PC-9 (cell line): Measurements from ENCODE around the gene CLEC16A. TPM values are rescaled to one million over a fixed set of nuclear protein-coding genes. Genes with fewer than 3 reads are reported as not detected.
"Not testable (repeated sequence)": the region's sequence is repeated elsewhere in the genome, so short reads cannot be mapped to it uniquely, and the experiment has no call there.

ENCODE experiments used
- BruUV-seq: library from RNA; stranded (reverse); fragments of 400-500 nt; replicated peaks from 2 replicates; lab custom pipeline; 2021; lab: Mats Ljungman, UMichigan
- CTCF ChIA-PET: fragments of 300-600 bp; sonication (Branson Sonifier 250); formaldehyde crosslinking; loops from one replicate; lab custom pipeline; 2022; ENCODE audit warnings: antibody characterized with exemption; lab: Charles Lee
- POLR2A ChIA-PET: fragments of 300-600 bp; sonication (Branson Sonifier 250); formaldehyde crosslinking; loops from one replicate; lab custom pipeline; 2022; ENCODE audit warnings: antibody characterized with exemption; ENCODE audit not compliant: unreplicated experiment; lab: Charles Lee
- DNase-seq, 2 experiments: peaks; one replicate each; pipeline versions ENCODE4 v3.0.0 to v3.0.0-alpha.2; 2015 to 2022; ENCODE audit warnings: mixed read lengths in 1 of 2
- H2AFZ ChIP-seq: fragments of 200-600 bp; sonication (generic); 2 replicates; pipeline ENCODE4 v1.8.1; 2017; ENCODE audit warnings: antibody characterized with exemption
- H3F3A ChIP-seq: fragments of 200-600 bp; sonication (generic); 2 replicates; pipeline ENCODE4 v1.8.1; 2017; ENCODE audit warnings: antibody characterized with exemption, mild to moderate bottlenecking, low read depth; ENCODE audit not compliant: insufficient read depth
- H3K27ac ChIP-seq: fragments of 200-600 bp; sonication (generic); 2 replicates; pipeline ENCODE4 v1.6.1; 2016; ENCODE audit warnings: mixed run types
- H3K27me3 ChIP-seq: fragments of 200-600 bp; sonication (generic); 2 replicates; pipeline ENCODE4 v1.6.1; 2016; ENCODE audit warnings: low read depth, mixed run types; ENCODE audit not compliant: insufficient read depth
- H3K36me3 ChIP-seq: fragments of 200-600 bp; sonication (generic); 2 replicates; pipeline ENCODE4 v1.6.1; 2016; ENCODE audit warnings: low read depth, mixed run types
- H3K4me1 ChIP-seq: fragments of 200-600 bp; sonication (generic); replicated peaks from 2 replicates; pipeline ENCODE4 v1.6.1; 2016; ENCODE audit warnings: mixed run types; ENCODE audit not compliant: insufficient read depth
- H3K4me2 ChIP-seq: fragments of 200-600 bp; sonication (generic); 2 replicates; pipeline ENCODE4 v1.6.1; 2017; ENCODE audit warnings: mixed run types
- H3K4me3 ChIP-seq: fragments of 200-600 bp; sonication (generic); 2 replicates; pipeline ENCODE4 v1.6.1; 2016; ENCODE audit warnings: mixed run types
- H3K79me2 ChIP-seq: fragments of 200-600 bp; sonication (generic); 2 replicates; pipeline ENCODE4 v1.6.1; 2017; ENCODE audit warnings: low read depth, mixed run types
- H3K9me2 ChIP-seq: fragments of 200-600 bp; sonication (generic); 2 replicates; pipeline ENCODE4 v1.8.1; 2017; ENCODE audit warnings: mild to moderate bottlenecking; ENCODE audit not compliant: insufficient read depth
- H3K9me3 ChIP-seq: fragments of 200-600 bp; sonication (generic); 2 replicates; pipeline ENCODE4 v1.8.1; 2016; ENCODE audit warnings: low read depth; ENCODE audit not compliant: insufficient read depth
- H4K20me1 ChIP-seq: fragments of 200-600 bp; sonication (generic); 2 replicates; pipeline ENCODE4 v1.8.1; 2017; ENCODE audit not compliant: insufficient read depth
- CTCF ChIP-seq: fragments of 200-600 bp; sonication (generic); conservative IDR thresholded peaks from 2 replicates; pipeline ENCODE4 v1.6.1; 2017; ENCODE audit warnings: mixed run types, antibody characterized with exemption, mild to moderate bottlenecking, moderate library complexity
- EZH2 ChIP-seq: fragments of 200-600 bp; sonication (generic); IDR thresholded peaks from 2 replicates; pipeline ENCODE4 v1.8.0; 2017; ENCODE audit warnings: antibody characterized with exemption, low read depth
- intact Hi-C: fragments of 100-400 bp; cut with micrococcal nuclease; formaldehyde crosslinking; loops from one replicate; pipeline ENCODE4 v1.10.0; 2022; ENCODE audit not compliant: unreplicated experiment
- total RNA-seq: library from RNA; stranded (reverse); gene quantifications from 2 replicates; pipeline ENCODE4 v1.2.3, GENCODE V29; 2021

The CLEC16A gene
- total RNA-seq, 1 experiment from 2014 or later, result 34.9 TPM

- no peaks in the 10 kb centered on the region for H3K79me2 ChIP-seq
- no peak overlapping the region for H2AFZ ChIP-seq
- no peaks in the 10 kb centered on the region for H4K20me1 ChIP-seq
- H3K4me2 ChIP-seq, result no peak overlapping the region
- H3K27me3 ChIP-seq, result no peaks in the 10 kb centered on the region
- no peak for TF ChIP-seq EZH2
- TF ChIP-seq CTCF, result no peak
- intact Hi-C loops, result loop anchor here (1.0 kb wide), 1 partner anchor 440 kb away; no protein-coding TSS in a partner anchor
- no peaks in the 10 kb centered on the region; the same call in 1 of the 2 replicates for H3F3A ChIP-seq
- ChIA-PET POLR2A (no interaction called here), CTCF (interaction anchor here (0.6 to 1.6 kb wide), 3 partner anchors 392 to 530 kb away, joined by 3 to 5 read pairs (median 4); no protein-coding TSS in a partner anchor)
- H3K9me2 ChIP-seq, result no peaks in the 10 kb centered on the region
- H3K4me1 ChIP-seq, result no peaks in the 10 kb centered on the region
- no peak overlapping the region for H3K27ac ChIP-seq
- no peaks in the 10 kb centered on the region; the same call in 1 of the 2 replicates for H3K36me3 ChIP-seq
- DNase-seq, result no peak
- H3K4me3 ChIP-seq, result no peak overlapping the region
- H3K9me3 ChIP-seq, result no peaks in the 10 kb centered on the region
- no TSS peak for BruUV-seq
These were observed 20.5 kb downstream of the CLEC16A start for GRCh38 chr16:10964891-10965326.

DNA sequence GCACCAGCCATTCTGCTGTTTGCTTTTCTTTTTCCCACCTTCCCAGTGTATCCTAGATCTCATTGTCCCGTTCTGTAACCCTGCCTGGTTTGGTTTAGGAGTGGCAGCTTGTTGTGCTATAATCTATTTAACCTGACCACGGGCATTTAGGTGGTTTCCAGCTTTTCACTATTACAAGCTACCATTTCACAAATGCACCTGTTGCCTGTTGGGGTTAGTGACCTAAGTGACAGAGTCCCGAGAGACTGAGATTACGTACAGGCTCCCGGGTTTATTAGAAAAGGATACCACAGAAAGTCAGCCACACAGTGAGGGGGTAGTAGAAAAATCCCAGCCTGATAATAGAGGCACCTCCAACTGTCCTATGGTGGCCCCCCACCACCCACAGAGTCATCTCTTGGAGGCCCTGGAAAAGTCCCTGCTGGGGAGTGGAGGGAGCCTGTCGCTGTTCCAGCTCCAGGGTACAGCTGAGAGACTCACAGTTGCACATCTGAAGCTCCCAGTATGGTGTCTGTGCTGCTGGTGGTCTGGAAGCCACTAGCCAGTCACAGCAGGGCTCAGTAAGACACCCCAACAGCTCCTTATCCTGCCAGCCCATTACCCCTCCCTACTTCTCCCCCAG is 21.2 kb downstream of the CLEC16A start:
- Histone ChIP-seq H3K4me1 (no peaks in the 10 kb centered on the region), H2AFZ (no peak overlapping the region), H3K4me2 (no peak overlapping the region), H3K36me3 (no peaks in the 10 kb centered on the region; the same call in 1 of the 2 replicates), H3K4me3 (no peak overlapping the region), H3K9me3 (no peaks in the 10 kb centered on the region), H3K79me2 (no peaks in the 10 kb centered on the region), H3K27me3 (no peaks in the 10 kb centered on the region), H3F3A (no peaks in the 10 kb centered on the region; the same call in 1 of the 2 replicates), H3K9me2 (no peaks in the 10 kb centered on the region), H3K27ac (no peak overlapping the region), H4K20me1 (no peaks in the 10 kb centered on the region)
- CTCF ChIA-PET, result interaction anchor here (0.6 to 1.6 kb wide), 3 partner anchors 441 to 916 kb away, joined by 3 to 5 read pairs (median 4); no protein-coding TSS in a partner anchor
- POLR2A ChIA-PET, result no interaction called here
- no peak for DNase-seq
- intact Hi-C loops, result no loop called here
- no TSS peak for BruUV-seq
- TF ChIP-seq EZH2 (no peak), CTCF (no peak)

DNA sequence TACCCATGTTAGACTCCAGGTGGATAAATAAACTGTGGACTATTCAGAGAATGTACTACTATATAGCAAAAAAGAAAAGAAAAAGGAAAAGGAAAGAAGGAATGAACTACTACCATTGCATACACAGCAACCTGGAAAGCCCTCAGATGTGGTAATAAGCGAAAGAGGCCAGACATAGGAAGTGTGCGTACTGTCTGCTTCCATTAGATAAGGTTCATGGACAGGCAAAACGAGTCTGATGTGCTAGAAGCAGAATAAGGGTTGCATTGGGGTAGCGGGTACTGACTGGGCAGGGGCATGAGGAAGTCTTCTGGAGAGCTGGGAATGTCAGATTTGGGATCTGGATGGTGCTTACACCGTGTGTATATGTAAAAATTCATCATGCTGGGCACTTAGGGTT is 21.8 kb downstream of the CLEC16A start:
- no TSS peak for BruUV-seq
- Histone ChIP-seq H4K20me1 (no peaks in the 10 kb centered on the region), H3K9me2 (no peaks in the 10 kb centered on the region), H3K36me3 (no peaks in the 10 kb centered on the region; the same call in 1 of the 2 replicates), H3K4me3 (no peak overlapping the region), H3K79me2 (no peaks in the 10 kb centered on the region), H3K27me3 (no peaks in the 10 kb centered on the region), H3K9me3 (no peaks in the 10 kb centered on the region), H3K4me1 (no peaks in the 10 kb centered on the region), H3K4me2 (no peak overlapping the region), H3K27ac (no peak overlapping the region), H2AFZ (no peak overlapping the region), H3F3A (no peaks in the 10 kb centered on the region; the same call in 1 of the 2 replicates)
- TF ChIP-seq CTCF (no peak), EZH2 (no peak)
- ChIA-PET CTCF (no interaction called here), POLR2A (no interaction called here)
- no peak for DNase-seq
- intact Hi-C loops, result no loop called here

- H3K36me3 ChIP-seq, H2AFZ ChIP-seq, H3K9me2 ChIP-seq, H3F3A ChIP-seq, H3K27ac ChIP-seq, intact Hi-C loops, H3K27me3 ChIP-seq, H3K79me2 ChIP-seq, H3K4me2 ChIP-seq, H3K4me1 ChIP-seq, POLR2A ChIA-PET, BruUV-seq, CTCF ChIA-PET, H4K20me1 ChIP-seq, H3K9me3 ChIP-seq, H3K4me3 ChIP-seq, DNase-seq: not testable (repeated sequence)
These were observed 22.2 kb downstream of the CLEC16A start for GRCh38 chr16:10966559-10966958.
